Activated CD8-positive, alpha-beta T cell treated with anti-CD3 and anti-CD28 coated beads for 36 hours (primary cell): ENCODE results near the gene EAF1. TPM values are rescaled to one million over a fixed set of nuclear protein-coding genes. Genes with fewer than 3 reads are reported as not detected.

Experiments
- ATAC-seq: fragments of 200-7000 bp; cut with Tn5 transposase; one replicate; pipeline ENCODE4 v1.10.0; 2021; ENCODE audit warnings: mild to moderate bottlenecking, moderate library complexity
- CTCF ChIA-PET: fragments of 350-600 bp; sonication (Branson Sonifier 250); formaldehyde crosslinking; loops from one replicate; lab custom pipeline; 2021; ENCODE audit warnings: antibody characterized with exemption; lab: Charles Lee
- POLR2A ChIA-PET: fragments of 350-600 bp; sonication (Branson Sonifier 250); formaldehyde crosslinking; loops from one replicate; lab custom pipeline; 2021; ENCODE audit warnings: antibody characterized with exemption; lab: Charles Lee
- DNase-seq: peaks from one replicate; pipeline ENCODE4 v3.0.0-alpha.2; 2020
- H3K27ac Mint-ChIP-seq: one replicate; pipeline ENCODE4 v1.8.0; 2021; ENCODE audit warnings: mild to moderate bottlenecking, mixed read lengths
- H3K27me3 Mint-ChIP-seq: one replicate; pipeline ENCODE4 v1.8.0; 2021; ENCODE audit warnings: mixed read lengths
- H3K36me3 Mint-ChIP-seq: one replicate; pipeline ENCODE4 v1.8.0; 2021; ENCODE audit warnings: low read depth, mixed read lengths
- H3K4me1 Mint-ChIP-seq: one replicate; pipeline ENCODE4 v1.8.0; 2021; ENCODE audit warnings: low read depth, mixed read lengths
- H3K4me3 Mint-ChIP-seq: one replicate; pipeline ENCODE4 v1.8.0; 2021; ENCODE audit warnings: mild to moderate bottlenecking, moderate library complexity, mixed read lengths
- H3K9me3 Mint-ChIP-seq: one replicate; pipeline ENCODE4 v1.8.0; 2021; ENCODE audit warnings: mixed read lengths
- intact Hi-C: fragments of 100-400 bp; cut with micrococcal nuclease; formaldehyde crosslinking; loops from one replicate; pipeline ENCODE4 v1.10.0; 2022
- total RNA-seq, 2 experiments: library from RNA; stranded (reverse); gene quantifications; one replicate each; pipeline ENCODE4 v1.2.3, GENCODE V29; 2021
- TF ChIP-seq, protein P1 (sequence below): fragments of 200-600 bp; IDR thresholded peaks from one replicate; pipeline ENCODE4 v1.8.0; 2022; ENCODE audit warnings: antibody characterized with exemption, mild to moderate bottlenecking

Gene EAF1
- total RNA-seq = 10 to 100 TPM; 19.7 to 21.8 TPM

GRCh38 chr3:15427182-15427880 is at the start of gene EAF1, which contains the start of gene METTL6:
Gene EAF1, plus strand, starts transcription at chr3:15427598. Its CDS starts 182 bp downstream, at chr3:15427780.
Gene METTL6, minus strand, starts transcription at chr3:15427544. Its CDS starts 1,033 bp downstream, at chr3:15426511.
- ChIA-PET POLR2A (interaction anchor here (0.6 to 1.4 kb wide), 6 partner anchors 21 to 168 kb away, joined by 3 to 4 read pairs (median 3); no protein-coding TSS in a partner anchor), CTCF (interaction anchor here (0.8 to 1.4 kb wide), 3 partner anchors 22 to 160 kb away, joined by 3 to 4 read pairs (median 4); no protein-coding TSS in a partner anchor)
- peak; percentile 85 for ATAC-seq
- Mint-ChIP-seq H3K4me3 (peak within 1 kb of the TSS; percentile 87), H3K36me3 (peaks cover 40% of the 10 kb centered on the region), H3K27ac (peak within 1 kb of the TSS; percentile 99), H3K9me3 (peaks cover 4% of the 10 kb centered on the region), H3K4me1 (peaks cover 43% of the 10 kb centered on the region), H3K27me3 (no peaks in the 10 kb centered on the region)
- intact Hi-C loops = loop anchor here (5.0 kb wide), 1 partner anchor 130 kb away; no protein-coding TSS in a partner anchor
- TF ChIP-seq, protein P1, sequence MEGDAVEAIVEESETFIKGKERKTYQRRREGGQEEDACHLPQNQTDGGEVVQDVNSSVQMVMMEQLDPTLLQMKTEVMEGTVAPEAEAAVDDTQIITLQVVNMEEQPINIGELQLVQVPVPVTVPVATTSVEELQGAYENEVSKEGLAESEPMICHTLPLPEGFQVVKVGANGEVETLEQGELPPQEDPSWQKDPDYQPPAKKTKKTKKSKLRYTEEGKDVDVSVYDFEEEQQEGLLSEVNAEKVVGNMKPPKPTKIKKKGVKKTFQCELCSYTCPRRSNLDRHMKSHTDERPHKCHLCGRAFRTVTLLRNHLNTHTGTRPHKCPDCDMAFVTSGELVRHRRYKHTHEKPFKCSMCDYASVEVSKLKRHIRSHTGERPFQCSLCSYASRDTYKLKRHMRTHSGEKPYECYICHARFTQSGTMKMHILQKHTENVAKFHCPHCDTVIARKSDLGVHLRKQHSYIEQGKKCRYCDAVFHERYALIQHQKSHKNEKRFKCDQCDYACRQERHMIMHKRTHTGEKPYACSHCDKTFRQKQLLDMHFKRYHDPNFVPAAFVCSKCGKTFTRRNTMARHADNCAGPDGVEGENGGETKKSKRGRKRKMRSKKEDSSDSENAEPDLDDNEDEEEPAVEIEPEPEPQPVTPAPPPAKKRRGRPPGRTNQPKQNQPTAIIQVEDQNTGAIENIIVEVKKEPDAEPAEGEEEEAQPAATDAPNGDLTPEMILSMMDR = peak; percentile 45
- peak; percentile 91 for DNase-seq

DNA sequence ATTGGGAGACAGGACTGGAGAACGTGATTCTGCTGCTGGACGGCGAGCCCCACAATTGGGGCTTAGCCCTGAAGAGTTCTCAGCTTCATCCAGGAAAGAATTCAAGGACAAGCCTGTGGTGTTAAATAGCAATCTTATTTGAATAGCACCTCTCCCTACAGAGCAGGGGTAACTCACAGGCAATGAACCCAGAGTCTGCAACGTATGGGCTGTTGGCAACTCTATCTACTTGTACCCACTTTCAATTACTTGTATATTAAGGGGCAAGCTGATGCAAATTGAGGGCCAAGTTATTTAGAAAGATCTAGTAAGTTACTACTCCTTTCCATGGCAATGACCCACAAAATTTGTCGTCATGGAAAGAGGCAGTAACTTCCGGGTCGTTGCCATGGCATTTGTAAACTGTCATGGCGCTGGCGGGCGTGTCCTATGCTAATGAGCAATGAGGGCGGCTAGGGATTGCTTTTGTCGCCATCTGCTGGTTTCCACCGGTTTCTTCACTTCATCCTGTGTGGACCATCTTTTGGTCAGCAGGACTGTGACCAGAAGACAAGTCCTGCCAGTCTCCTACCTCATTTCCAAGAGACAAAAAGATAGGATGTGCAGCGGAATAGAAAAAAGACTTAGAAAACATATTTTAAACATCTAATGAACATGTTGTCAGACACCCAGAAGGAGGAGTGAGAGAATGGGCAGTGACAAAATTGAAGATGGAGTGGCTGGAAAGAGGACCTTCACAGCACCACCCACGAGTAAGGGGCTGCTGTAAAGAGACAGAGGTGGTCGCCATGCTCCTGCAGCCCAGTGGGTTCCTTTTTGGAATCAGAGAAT is 49.2 kb upstream of the EAF1 start:
- POLR2A ChIA-PET = interaction anchor here (1.7 kb wide), 1 partner anchor 16 kb away, joined by 6 read pairs; no protein-coding TSS in a partner anchor
- TF ChIP-seq, protein P1 = peak; percentile 91
- Mint-ChIP-seq H3K4me3 (no peak overlapping the region), H3K9me3 (no peaks in the 10 kb centered on the region), H3K27me3 (no peaks in the 10 kb centered on the region), H3K27ac (peak overlapping the region; percentile 77), H3K36me3 (no peaks in the 10 kb centered on the region), H3K4me1 (peaks cover 6% of the 10 kb centered on the region)
- intact Hi-C loops = loop anchor here (1.0 kb wide), 1 partner anchor 110 kb away; no protein-coding TSS in a partner anchor
- CTCF ChIA-PET = interaction anchor here (0.7 to 7.3 kb wide), 16 partner anchors 8 to 178 kb away, joined by 3 to 128 read pairs (median 4); partner anchors contain the start of gene SH3BP5
- DNase-seq (peak; percentile 97), ATAC-seq (peak; percentile 95)

DNA sequence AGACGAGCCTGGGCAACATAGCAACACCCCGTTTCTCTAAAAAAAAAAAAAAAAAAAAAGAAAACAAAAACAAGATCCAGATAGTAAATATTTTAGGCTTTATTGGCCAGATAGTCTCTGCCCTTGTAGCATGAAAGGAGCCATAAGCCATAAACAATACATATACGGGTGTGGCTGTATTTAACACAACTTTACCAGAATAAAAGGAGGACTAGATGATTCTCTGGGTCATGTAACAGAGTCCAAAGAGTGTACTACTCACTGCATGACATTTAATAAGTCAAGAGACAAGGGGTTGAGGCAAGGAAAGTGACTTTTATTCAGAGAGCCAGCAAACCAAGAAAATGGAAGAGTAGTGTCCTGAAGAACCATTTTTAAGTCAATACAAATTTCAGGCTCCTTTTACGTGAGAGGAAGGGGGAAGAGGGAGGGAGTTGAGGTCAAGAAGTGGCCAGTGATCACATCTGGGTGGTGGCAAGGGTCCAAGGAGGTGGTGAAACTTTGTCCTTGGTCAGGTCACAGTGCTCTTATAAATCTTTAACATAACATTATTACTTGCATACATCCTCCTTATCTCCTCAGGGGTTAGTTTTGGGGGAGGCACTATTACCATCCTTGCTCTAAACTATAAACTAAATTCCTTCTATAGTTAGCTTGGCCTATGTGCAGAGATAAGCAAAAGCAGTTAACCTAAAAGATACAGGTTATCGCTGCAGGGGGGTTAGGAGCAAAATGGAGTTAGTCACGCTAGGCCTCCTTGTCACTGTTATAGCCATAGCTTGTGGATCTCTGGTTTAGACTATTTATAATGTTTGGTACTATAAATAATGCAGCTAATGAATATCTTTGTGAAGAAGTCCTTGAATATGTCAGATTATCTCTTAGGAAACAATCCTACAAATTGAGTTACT is 46.2 kb upstream of the EAF1 start:
- Mint-ChIP-seq H3K4me3 (no peak overlapping the region), H3K9me3 (peaks cover 5% of the 10 kb centered on the region), H3K36me3 (no peaks in the 10 kb centered on the region), H3K27ac (no peak overlapping the region), H3K27me3 (no peaks in the 10 kb centered on the region), H3K4me1 (peaks cover 9% of the 10 kb centered on the region)
- TF ChIP-seq, protein P1 = no peak
- ATAC-seq = no peak
- ChIA-PET POLR2A (interaction anchor here (0.6 kb wide), 1 partner anchor 52 kb away, joined by 4 read pairs; no protein-coding TSS in a partner anchor), CTCF (interaction anchor here (1.0 to 7.3 kb wide), 4 partner anchors 48 to 121 kb away, joined by 3 to 128 read pairs (median 5); partner anchors contain the start of gene SH3BP5)
- DNase-seq = no peak
- intact Hi-C loops = no loop called here

GRCh38 chr3:15382405-15382923 is 44.9 kb upstream of the EAF1 start:
- no peak overlapping the region for H3K27ac Mint-ChIP-seq
- peaks cover 9% of the 10 kb centered on the region for H3K4me1 Mint-ChIP-seq
- ATAC-seq = no peak
- no peaks in the 10 kb centered on the region for H3K27me3 Mint-ChIP-seq
- no peak for DNase-seq
- ChIA-PET POLR2A (interaction anchor here (0.6 kb wide), 2 partner anchors 54 to 126 kb away, joined by 3 to 4 read pairs; no protein-coding TSS in a partner anchor), CTCF (interaction anchor here (1.1 to 7.3 kb wide), 2 partner anchors 116 to 274 kb away, joined by 4 to 128 read pairs; no protein-coding TSS in a partner anchor)
- no peak overlapping the region for H3K4me3 Mint-ChIP-seq
- peaks cover 8% of the 10 kb centered on the region for H3K9me3 Mint-ChIP-seq
- TF ChIP-seq, protein P1 = no peak
- no peaks in the 10 kb centered on the region for H3K36me3 Mint-ChIP-seq
- intact Hi-C loops = no loop called here
